Globus pallidus (tissue), 1 donor: ENCODE data around the gene ATP8B2.
A peak's percentile ranks its signal among the peaks of the same experiment; 100 is the strongest.
"Not testable (repeated sequence)": the region's sequence is repeated elsewhere in the genome, so short reads cannot be mapped to it uniquely, and the experiment has no call there.

ENCODE experiments used
- DNase-seq: peaks from one replicate; pipeline ENCODE4 v3.0.0-alpha.2; 2015; ENCODE audit warnings: low spot score

Gene ATP8B2

DNA sequence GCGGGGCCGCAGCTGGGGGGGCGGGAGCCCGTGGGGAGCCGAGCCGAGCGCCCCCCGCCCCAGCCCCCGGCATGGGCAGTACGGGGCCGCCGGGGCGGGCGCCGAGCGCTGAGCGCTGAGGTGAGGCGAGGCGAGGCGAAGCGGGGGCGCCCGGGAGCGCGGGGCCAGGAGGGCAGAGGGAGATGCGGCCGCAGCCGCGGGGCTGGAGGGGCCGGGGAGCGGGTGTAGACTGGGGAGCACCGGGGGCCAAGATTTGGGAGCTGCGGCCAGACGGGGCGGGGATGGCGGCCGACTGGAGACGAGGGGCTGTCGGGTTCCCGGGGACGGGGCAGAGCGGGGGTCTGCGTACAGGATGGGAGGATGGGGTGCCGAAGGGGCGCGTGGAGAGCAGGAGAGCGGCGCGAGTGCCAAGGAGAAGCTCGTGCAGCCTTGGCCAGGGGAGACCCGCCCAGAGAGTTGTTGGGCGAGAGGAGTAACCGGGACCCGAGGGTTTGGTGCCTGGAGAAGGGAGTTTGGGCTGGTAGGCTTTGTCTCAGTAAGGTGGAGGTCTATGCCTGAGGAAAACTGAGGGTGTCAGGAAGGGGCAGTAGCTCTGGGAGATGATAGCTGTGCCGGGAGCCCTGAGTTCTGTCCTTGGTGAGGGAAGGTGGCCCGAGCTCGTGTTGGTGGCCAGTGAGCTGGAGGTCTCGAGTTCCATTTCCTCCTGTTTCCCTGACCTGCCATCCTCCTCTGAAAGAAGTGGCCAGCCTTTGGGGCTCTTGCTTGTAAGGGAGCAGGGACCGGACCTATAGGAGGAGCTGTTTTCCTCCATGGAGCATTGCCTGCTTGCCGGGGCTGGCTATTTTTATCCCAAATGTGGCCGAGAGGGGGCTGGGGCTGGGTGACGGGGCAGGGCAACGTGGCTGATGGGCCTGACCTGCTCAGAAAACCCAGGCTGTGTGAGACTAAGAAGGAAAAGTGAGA is 539 bp downstream of the ATP8B2 start:
- DNase-seq, result peak; percentile 57

DNA sequence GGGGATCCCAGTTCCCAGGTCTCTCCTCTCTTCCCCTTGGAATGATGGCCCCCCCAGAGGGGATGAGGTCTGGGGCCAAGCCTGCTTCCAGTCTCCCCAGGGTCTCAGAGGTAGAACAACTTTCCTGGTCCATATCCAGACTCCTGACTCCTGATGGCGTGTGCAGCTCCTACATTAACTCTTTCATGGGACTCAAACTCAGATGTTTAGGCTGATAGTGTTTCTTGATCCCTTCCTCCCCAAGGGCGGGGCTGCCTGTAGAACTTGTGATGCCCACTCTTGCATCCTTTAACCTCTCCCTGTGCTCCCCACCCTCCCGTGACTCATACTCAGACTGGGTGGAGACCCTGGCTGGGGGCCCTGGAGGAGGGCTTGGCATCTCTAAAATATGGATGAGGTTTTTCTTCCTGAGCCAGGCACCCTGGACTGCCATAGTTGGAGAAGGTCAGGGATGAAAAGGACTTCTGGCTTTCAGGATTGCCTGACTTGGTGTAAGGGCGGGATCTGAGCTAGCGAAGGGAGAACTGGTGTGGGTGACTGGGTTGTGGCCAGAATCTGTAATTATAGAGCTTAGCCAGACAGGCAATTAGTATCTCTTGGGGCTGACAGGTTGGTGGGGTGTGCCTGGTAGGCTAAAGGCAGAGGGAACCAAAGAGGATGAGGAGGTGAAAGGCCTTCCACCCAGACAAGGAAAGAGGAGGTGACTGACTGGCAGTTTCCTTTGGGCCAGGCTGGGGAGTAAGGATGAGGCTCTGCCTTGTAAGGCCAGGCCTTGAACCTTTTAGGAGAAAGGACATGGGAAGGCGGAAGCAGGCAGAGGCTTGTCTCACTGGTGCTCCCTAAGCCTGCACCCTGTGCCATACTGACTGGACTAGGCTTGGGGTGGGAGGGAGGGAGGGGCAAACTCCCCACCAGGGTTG is 1.5 kb downstream of the ATP8B2 start:
- DNase-seq, result no peak

- no peak for DNase-seq
These were observed 2.4 kb downstream of the ATP8B2 start for GRCh38 chr1:154327466-154328317.

- peak; percentile 73 for DNase-seq
These were observed 3.2 kb downstream of the ATP8B2 start for GRCh38 chr1:154328318-154329151.

GRCh38 chr1:154329152-154329521 is 3.8 kb downstream of the ATP8B2 start:
- no peak for DNase-seq

DNA sequence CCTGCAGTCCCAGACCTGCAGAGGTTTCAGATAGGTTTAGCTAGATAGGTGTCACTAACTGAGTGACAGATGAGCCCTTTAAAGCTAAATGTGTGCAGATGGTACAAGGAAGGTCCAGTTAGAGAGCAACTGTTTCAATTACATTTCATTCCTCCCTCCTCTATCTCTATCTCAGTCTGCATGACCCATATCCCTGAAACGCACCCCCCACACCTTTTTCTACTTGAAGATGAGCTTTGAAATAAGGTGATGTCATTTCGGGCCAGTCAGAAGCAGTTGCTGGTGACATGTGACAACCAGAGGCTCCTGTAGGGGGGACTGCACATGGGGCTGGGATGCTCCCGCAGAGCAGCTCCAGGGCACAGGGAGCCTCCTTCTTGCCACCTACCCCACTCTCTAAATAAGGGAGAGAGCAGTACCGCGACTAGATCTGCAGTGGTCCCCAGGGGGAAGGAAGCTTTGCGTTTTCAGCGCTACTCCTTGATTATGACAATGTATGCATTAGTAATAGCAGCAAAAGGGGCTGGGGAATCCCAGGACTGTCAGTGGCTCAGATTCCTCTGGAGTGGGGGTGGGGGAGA is 4.3 kb downstream of the ATP8B2 start:
- DNase-seq, result no peak

DNA sequence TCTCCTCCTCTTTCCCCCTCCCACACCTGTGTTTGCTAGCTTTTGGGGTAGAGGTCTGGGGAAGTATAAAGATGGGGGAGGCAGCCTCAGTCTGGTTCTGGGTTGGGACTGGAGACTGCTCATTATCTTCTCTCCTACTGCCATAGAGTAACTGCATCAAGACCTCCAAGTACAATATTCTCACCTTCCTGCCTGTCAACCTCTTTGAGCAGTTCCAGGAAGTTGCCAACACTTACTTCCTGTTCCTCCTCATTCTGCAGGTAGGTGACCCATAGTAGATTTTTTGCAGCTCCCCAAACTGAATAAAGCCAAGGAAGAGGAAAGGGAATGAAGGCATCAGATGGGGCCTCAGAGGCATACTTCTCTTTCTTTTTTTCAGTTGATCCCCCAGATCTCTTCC is 5.3 kb downstream of the ATP8B2 start:
- no peak for DNase-seq

GRCh38 chr1:154334079-154335024 is 9.0 kb downstream of the ATP8B2 start:
- no peak for DNase-seq

DNA sequence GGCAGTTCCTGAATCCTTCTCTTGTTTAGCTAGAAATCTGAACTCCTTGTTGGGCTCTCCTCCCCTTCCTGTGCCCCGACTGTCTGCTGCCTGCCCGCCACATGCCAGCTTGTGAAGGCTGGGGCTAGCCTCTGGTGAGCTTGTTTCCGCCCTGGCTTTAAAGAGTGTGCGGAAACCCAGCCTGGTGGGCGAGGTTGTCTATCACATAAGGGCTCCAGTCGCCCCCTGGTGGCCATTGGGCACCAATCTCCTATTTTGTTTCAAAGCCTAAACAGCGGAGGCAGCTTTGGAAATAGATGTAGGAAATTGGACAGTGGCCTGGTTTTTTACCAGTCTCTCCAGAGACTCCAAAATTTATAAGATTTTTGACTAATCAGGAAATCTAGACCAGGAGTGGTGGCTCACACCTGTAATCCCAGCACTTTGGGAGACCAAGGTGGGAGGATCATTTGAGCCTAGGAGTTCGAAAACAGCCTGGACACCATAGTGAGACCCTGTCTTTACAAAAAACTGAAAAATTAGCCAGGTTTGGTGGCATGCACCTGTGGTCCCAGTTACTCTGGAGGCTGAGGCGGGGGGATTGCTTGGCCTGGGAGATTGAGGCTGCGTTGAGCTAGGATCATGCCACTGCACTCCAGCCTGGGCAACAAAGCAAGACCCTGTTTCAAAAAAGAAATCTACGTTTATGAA is 9.8 kb downstream of the ATP8B2 start:
- DNase-seq, result peak; percentile 68

- DNase-seq, result no peak
These were observed 12.0 kb downstream of the ATP8B2 start for GRCh38 chr1:154337253-154337894.

DNA sequence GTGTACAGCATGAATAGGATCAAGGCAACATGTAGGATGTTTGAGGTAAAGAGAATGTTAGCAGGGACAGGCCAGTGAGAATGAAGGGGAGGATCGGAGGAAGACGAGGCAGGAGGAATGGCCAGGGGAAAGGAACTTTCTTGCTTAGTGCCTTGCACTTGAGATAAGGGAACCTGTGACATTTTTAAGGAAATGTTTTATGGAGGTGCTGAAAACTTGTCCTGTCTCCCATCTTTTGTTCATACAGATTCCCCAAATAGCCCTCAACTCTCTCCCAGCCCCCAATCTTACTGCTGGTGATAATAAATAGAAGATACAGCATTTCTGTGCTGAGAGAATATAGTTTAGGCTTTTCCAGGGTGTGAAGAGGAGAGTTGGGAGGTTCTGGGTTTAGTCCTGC is 13.6 kb downstream of the ATP8B2 start:
- DNase-seq, result no peak

DNA sequence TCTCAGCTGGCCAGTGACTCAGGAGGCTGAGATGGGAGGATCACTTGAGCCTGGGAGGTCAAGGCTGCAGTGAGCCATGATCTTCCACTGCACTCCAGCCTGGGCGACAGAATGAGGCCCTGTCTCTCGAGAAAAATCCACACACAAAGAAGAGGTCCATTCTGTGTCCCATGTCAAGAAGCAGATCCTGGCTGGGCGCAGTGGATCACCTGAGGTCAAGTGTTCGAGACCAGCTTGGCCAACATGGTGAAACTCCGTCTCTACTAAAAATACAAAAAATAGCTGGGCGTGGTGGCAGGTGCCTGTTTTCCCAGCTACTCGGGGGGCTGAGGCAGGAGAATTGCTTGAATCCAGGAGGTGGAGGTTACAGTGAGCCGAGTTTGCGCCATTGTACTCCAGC is 16.0 kb downstream of the ATP8B2 start:
- not testable (repeated sequence) for DNase-seq

DNA sequence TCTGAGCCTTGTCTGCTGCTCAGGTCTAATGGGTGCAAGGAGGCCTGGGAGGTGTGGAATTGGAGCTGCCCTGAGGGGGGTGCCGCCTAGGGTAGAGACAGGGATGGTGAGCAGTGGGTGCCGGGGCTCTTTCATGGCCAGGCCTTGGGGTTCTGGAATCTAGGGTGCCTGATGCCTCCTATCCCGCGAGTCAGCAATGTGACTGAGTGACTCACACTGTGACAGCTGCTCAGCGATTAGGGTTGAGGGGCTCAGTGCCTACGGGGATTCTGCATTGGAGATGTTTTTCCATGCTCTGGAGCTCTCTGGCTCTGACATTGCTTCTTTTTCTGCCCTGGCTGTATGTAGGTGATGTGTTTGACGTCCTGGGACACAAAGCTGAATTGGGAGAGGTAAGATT is 16.8 kb downstream of the ATP8B2 start:
- DNase-seq, result no peak

- no peak for DNase-seq
These were observed 17.6 kb downstream of the ATP8B2 start for GRCh38 chr1:154342836-154343472.

- no peak for DNase-seq
These were observed 19.9 kb downstream of the ATP8B2 start for GRCh38 chr1:154344977-154345837.

DNA sequence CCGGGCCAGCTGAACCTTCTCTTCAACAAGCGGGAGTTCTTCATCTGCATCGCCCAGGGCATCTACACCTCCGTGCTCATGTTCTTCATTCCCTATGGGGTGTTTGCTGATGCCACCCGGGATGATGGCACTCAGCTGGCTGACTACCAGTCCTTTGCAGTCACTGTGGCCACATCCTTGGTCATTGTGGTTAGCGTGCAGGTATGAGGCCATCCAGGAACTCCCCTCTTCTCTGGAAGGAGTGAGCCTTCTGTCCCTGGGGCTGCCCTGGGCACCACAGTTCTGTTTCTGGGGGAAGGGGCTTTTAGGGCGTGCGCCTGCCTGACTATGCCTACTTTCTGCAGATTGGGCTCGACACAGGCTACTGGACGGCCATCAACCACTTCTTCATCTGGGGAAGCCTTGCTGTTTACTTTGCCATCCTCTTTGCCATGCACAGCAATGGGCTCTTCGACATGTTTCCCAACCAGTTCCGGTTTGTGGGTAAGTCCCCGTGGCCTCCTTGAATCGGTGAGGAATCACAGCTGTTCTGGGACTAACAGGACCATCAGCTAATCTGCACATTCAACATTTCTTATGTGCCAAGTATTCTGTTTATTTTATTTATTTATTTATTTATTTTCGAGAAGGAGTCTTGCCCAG is 21.1 kb downstream of the ATP8B2 start:
- no peak for DNase-seq
